ENCODE data around the gene CDH6.

DNA sequence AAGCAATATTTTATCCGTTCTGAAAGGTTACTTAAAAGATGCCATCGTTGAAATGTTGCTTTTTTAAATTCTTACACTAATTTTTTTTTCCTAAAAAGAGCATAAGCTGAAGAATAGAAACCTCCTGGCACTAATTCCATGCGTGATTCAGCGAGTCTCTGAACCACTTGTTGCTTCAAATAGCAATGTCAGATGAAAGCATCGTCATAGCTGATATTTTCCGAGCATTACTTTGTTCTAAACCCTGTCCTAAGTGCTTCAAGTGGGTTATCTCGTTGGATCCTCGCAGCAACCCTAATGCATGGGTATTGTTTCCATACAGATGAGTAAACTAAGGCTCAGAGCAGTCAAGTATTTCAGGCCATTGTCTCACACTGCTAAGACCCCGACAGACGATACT lies 79.7 kb downstream of the CDH6 start:
- TF ChIP-seq CEBPB (IDR thresholded peaks at IDR 0.05), result no peak
- TF ChIP-seq, protein P1, sequence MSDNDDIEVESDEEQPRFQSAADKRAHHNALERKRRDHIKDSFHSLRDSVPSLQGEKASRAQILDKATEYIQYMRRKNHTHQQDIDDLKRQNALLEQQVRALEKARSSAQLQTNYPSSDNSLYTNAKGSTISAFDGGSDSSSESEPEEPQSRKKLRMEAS (IDR thresholded peaks at IDR 0.05), result no peak
- no peak for TF ChIP-seq TAF1 (IDR thresholded peaks at IDR 0.05; ENCODE audit: low read depth)
- TF ChIP-seq EP300 (IDR thresholded peaks at IDR 0.05; ENCODE audit: borderline replicate concordance), result no peak
- TF ChIP-seq CREB1 (IDR thresholded peaks at IDR 0.05; ENCODE audit: low read depth), result no peak
- TF ChIP-seq ZBTB7A (IDR thresholded peaks at IDR 0.05; ENCODE audit: low read depth), result no peak
- TF ChIP-seq RAD21 (IDR thresholded peaks at IDR 0.05; ENCODE audit: low read depth), result no peak
- TF ChIP-seq NFIC (IDR thresholded peaks at IDR 0.05), result no peak
- TF ChIP-seq FOXM1 (IDR thresholded peaks at IDR 0.05; ENCODE audit: borderline replicate concordance, low read depth), result no peak

Measured in Ishikawa (cell line).